Activated naive CD4-positive, alpha-beta T cell treated with anti-CD3 and anti-CD28 coated beads, Interleukin-2, amount 50 U/mL, for 72 hours (primary cell): ENCODE measurements around the gene TLE7. TPM values are rescaled to one million over a fixed set of nuclear protein-coding genes. Genes with fewer than 3 reads are reported as not detected.

Source experiments
- ATAC-seq, 2 donors: fragments of 150-1000 bp; cut with Tn5 transposase; 2 replicates each; pipeline ENCODE4 v1.10.0; 2021; ENCODE audit warnings: mild to moderate bottlenecking in 2 of 2, moderate library complexity in 2 of 2
- DNase-seq, 2 donors: peaks; one replicate each; pipeline ENCODE4 v3.0.0; 2021 to 2022; ENCODE audit warnings: low spot score in 2 of 2
- H3K27ac Mint-ChIP-seq, 2 donors: one replicate each; pipeline ENCODE4 v1.8.0; 2022; ENCODE audit warnings: mild to moderate bottlenecking in 2 of 2, mixed read lengths in 2 of 2
- H3K36me3 Mint-ChIP-seq, 2 donors: one replicate each; pipeline ENCODE4 v1.8.0; 2022; ENCODE audit warnings: mixed read lengths in 2 of 2
- H3K9me3 Mint-ChIP-seq, 2 donors: one replicate each; pipeline ENCODE4 v1.8.0; 2022; ENCODE audit warnings: mixed read lengths in 2 of 2
- total RNA-seq, 2 donors: library from RNA; stranded (reverse); gene quantifications; one replicate each; pipeline ENCODE4 v1.2.3, GENCODE V29; 2022

Gene TLE7
- total RNA-seq, 2 donors from 2014 or later, result not detected

DNA sequence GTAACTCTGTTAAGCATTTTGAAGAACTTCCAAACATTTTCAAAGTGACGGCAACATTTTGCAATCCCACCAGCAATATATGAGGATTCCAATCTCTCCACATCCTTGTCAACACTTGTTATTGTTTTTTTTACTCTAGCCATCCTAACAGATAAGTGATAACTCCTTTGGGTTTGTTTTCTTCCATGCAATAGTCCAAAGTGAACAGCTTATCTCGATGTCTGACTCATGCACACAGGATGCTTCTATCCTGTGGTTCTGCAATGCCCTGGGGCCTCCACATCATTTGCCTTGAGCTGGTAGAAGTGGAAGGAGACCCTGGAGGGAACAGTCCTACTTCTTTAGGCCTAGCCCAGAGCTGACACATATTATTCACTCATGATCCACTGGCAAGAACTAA, 13.0 kb downstream of the TLE7 start:
- Mint-ChIP-seq H3K27ac (no peak overlapping the region), H3K36me3 (no peaks in the 10 kb centered on the region), H3K9me3 (no peaks in the 10 kb centered on the region)
- ATAC-seq, result no peak
- no peak for DNase-seq

DNA sequence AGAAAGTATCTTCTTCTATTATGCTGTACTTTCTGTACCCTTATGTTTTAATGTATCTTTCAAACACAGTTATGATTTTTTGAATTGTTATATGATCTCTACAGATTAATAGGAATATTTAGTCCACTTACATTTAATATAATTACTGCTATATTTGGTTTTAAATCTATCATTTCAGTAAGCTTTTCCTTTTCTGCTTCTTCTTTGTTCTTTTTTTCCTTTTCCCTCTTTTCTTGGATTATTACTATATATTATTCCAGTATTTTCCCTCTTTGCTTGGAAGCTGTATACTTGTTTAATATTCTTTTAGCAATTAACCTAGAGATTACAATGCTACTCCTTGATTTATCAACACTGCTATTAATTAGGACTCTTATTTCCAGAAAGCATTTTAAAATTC, 13.5 kb downstream of the TLE7 start:
- Mint-ChIP-seq H3K27ac (no peak overlapping the region), H3K36me3 (no peaks in the 10 kb centered on the region), H3K9me3 (no peaks in the 10 kb centered on the region)
- ATAC-seq, result no peak
- no peak for DNase-seq

DNA sequence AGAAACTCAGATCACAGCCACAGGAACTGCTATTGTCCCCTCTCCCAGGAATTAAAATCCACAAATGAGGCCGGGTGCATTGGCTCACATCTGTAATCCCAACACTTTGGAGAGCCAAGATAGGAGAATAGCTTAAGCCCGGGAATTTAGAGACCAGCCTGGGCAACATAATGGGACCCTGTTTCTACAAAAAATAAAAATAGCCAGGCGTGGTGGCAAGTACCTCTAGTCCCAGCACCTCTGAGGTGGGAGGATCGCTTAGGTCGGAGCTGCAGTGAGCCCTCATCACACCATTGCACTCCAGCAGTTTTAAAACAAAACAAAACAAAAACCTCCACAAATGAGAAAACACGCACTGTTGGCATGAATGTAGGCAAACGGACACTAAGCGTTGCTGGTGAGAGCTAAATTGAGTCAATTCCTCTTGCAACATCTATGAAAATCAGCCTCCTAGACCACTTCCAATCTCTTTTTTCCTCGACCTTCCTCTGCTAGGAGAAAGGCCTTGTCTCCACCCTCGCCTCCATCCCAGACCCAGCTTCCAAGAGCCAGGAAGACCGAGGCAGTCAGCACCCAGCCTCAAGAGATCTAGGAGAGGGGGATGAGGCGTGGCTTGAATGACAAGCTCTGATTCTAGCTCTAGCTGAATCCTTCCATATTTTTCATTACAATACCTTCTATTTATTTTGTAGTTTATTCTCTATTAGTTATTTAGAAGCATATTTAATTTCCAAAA, 14.8 kb downstream of the TLE7 start:
- Mint-ChIP-seq H3K27ac (peak overlapping the region in 1 of 2 donors; percentile 70), H3K36me3 (no peaks in the 10 kb centered on the region), H3K9me3 (no peaks in the 10 kb centered on the region)
- DNase-seq (no peak), ATAC-seq (no peak)

DNA sequence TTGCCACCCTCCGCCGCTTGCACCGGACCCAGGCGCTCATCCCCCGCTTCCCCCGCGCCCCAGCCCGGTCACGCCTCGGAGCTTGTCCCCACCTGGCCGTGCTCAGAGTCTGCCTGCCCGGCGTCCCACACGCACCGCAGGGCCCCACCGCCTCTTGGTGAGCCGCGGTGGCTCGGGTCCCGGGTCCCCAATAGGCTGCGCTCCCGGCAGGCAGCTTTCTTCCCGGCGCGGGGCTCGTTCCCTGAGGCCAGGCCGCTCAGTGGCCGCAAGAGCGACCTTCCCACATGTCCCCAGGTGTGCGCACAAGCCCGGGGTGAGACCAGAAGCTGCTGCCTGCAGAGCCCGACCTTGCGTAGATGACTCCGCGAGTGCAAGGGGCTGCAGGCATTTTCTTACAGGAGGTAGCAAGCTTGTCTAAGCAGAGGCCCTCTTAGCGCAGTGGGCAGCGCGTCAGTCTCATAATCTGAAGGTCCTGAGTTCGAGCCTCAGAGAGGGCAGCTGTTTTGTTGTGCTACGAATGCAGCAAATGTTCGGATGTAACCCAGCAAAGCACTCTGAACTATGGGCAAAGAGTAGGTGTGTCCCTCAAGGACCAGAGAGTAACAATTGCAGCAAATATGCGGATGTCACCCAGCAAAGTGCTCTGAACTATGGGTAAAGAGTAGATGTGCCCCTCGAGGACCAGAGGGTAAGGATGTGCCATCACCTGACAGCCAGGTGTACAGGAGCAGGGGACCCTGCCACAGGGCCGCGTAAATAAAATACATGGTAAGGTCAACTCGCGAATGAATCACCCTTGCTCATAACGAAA, 15.6 kb downstream of the TLE7 start:
- no peaks in the 10 kb centered on the region for H3K36me3 Mint-ChIP-seq
- DNase-seq (peak in 1 of 2 donors; percentile 54), ATAC-seq (peak; percentile 60 to 88)
- no peaks in the 10 kb centered on the region for H3K9me3 Mint-ChIP-seq
- peak overlapping the region in 1 of 2 donors; percentile 73 for H3K27ac Mint-ChIP-seq

DNA sequence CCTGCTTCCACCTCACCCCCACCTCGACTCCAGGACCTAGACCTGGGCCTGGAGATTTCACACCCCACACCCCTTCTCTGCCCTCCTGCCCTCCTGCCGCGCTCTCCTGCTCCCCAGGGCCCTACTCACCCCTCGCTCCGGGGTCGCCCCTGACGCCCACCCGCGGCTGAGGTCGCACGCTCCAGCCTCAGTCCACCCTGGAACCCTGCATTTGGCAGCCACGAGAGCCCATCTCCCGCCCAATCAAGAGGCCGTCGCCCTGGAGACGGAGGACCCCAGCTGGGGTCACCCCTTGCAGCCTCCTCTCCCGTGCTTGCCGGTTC, 16.1 kb downstream of the TLE7 start:
- H3K27ac Mint-ChIP-seq, result no peak overlapping the region
- H3K36me3 Mint-ChIP-seq, result no peaks in the 10 kb centered on the region
- no peaks in the 10 kb centered on the region for H3K9me3 Mint-ChIP-seq
- ATAC-seq (no peak), DNase-seq (no peak)

DNA sequence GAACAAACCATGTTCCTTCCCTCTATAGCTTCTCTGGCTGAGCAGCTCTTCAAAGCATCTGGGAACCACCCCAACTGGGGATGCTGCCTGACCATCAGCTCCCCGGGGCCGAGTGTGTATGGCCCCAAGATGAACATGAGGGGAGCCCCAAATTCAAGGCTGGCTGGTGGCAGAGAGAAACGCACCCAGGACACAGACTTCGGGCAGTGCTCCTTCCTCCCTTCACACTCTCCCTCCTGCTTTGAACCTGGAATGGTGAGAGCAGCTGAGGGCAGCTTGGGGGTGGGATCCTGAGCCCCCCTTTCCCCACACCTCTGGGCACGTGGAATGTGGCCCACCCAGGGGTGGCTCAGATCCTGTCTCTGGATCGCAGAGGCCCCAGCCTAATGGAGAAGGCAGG, 17.2 kb downstream of the TLE7 start:
- Mint-ChIP-seq H3K36me3 (no peaks in the 10 kb centered on the region), H3K9me3 (no peaks in the 10 kb centered on the region), H3K27ac (no peak overlapping the region)
- DNase-seq (no peak), ATAC-seq (no peak)

DNA sequence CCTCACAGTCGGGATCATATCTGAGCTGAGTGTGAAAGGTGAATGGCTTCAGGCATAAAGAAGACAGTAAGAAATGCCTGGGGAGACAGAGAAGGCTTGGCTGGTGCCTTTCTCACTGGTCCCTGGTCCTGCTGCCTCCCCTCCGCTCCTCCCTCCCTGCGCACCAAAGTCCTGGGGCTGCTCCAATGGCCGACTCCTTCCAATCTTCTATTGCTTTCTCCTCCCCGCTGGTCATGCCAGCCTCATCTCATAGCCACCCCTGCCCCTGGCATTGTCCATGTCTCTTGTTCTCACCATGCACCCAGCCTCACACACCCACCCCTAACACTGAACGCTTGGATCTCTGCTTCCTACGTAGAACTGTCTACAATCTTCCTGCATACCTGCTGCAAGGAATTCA, 18.0 kb downstream of the TLE7 start:
- ATAC-seq (no peak), DNase-seq (no peak)
- Mint-ChIP-seq H3K36me3 (no peaks in the 10 kb centered on the region), H3K27ac (no peak overlapping the region), H3K9me3 (no peaks in the 10 kb centered on the region)

DNA sequence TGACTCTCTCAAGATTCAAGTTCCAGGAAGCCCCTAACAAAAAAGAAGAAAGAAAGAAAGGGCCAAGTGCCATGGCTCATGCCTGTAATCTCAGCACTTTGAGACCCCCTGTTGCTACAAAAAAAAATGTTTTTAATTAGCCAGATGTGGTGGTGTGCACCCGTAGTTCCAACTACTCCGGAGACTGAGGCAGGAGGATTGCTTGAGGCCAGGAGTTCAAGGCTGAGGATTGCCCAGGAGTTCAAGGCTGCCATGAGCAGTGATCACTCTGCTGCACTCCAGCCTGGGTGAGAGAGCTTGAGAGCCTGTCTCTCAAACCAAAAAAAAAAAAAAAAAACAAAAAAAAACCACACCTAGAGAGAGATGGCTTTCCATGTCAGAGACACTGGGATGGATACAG, 18.8 kb downstream of the TLE7 start:
- ATAC-seq, result no peak
- Mint-ChIP-seq H3K36me3 (no peaks in the 10 kb centered on the region), H3K27ac (no peak overlapping the region), H3K9me3 (no peaks in the 10 kb centered on the region)
- no peak for DNase-seq

DNA sequence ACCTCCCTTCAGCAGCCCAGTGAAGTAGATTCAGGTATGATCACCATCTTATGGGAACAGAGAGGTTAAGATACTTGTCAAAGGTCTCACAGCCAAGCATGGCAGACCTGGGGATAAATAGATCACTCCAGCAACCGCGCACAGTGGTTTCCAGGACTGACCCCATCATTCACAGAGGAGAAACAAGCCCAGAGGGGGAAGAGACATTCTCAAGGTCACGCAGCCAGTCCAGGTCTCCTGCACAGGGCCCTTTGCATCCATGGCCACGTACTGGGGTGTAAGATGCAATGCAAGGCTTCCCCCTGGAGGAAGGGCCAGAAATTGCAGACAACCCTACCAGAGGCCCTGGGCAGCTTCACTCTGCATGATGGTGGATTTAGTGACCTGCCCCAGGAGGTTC, 19.9 kb downstream of the TLE7 start:
- DNase-seq, result peak in 1 of 2 donors; percentile 46
- H3K27ac Mint-ChIP-seq, result no peak overlapping the region
- H3K9me3 Mint-ChIP-seq, result no peaks in the 10 kb centered on the region
- ATAC-seq, result peak; percentile 28 to 31
- H3K36me3 Mint-ChIP-seq, result no peaks in the 10 kb centered on the region

DNA sequence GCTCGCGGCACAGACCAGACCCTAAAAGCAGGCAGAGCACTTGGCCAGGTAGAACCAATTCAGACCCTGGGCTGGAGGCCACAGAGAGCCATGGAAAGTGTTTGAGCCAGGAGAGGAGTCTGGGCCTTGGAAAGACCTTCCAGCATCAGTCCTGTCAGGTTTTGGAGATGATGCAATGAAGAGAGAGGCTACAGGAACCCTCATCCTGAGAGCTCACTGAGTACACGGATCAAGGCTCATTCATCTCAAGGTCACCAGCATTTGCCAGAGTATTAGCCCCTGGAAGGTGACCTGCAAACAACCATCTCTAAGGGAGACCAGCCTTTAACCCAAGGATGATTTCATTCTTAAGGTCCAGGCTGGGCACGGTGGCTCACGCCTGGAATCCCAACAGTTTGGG, 27.8 kb downstream of the TLE7 start:
- Mint-ChIP-seq H3K9me3 (no peaks in the 10 kb centered on the region), H3K36me3 (no peaks in the 10 kb centered on the region), H3K27ac (no peak overlapping the region)
- no peak for DNase-seq
- ATAC-seq, result no peak

DNA sequence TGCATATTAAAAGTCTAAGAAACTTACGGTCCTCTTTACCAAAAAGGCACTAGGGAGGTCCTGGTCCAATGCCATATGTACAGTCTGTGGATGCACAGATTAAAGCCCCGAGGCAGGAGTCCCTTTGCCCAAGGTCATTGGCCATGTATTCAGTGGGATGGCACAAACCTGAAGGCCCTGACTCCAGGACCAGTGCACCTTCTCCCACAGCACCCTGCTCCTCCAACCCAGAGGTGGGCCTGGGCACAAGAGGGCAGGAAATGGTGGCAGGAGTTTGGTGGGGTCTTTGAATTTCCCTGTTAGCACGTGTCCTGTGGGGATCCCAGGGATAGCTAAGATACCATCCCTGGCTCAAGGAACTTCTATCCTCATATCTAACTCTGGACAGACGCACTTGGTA, 28.5 kb downstream of the TLE7 start:
- H3K9me3 Mint-ChIP-seq, result no peaks in the 10 kb centered on the region
- ATAC-seq, result no peak

DNA sequence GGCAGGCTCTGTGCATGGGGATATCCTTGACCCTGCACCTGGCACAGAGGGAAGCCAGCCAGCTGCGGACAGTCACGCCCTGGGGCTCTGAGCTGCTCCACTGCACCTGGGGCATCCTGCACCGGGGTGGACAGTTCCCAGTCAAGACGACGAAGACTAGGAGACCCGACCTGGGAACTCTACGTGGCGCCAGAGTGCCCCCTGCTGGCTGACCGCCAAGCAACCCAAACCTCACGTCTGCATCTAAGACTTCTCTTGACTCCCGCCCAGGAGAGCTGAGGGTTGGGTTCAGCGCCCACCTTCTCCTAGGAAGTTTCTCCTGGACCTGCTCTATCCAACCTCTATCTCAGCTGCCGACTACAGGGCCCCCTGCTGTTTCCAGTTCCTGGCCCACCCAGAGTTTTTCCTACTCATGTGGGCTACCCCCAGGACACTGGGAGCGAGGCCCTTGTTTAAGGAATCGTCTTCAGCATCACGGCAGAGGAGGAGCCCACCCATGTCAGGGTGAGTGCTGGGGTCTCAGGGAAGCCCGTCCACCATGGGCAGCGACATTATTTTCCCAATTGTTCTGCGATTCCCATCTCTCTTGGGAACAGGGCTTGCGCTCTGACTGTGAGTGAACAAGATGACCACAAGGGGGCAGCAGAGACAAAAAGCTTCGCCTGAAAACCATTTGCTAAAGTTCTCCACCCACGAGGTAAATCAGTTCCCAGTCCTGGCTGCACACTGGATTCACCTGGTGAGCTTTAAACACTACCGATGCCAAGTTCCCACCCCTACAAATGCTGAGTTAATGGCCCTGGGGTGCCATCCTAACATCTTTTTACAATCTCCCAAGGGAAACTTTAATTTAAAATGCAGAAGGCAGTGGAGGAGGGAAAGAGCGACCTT, 29.3 kb downstream of the TLE7 start:
- Mint-ChIP-seq H3K27ac (no peak overlapping the region), H3K36me3 (no peaks in the 10 kb centered on the region), H3K9me3 (no peaks in the 10 kb centered on the region)
- ATAC-seq, result peak; percentile 84 to 85
- peak; percentile 61 to 75 for DNase-seq

More for the DNA sequence above, 28.5 kb downstream of the TLE7 start:
- DNase-seq, result no peak
- H3K36me3 Mint-ChIP-seq, result no peaks in the 10 kb centered on the region
- H3K27ac Mint-ChIP-seq, result no peak overlapping the region

DNA sequence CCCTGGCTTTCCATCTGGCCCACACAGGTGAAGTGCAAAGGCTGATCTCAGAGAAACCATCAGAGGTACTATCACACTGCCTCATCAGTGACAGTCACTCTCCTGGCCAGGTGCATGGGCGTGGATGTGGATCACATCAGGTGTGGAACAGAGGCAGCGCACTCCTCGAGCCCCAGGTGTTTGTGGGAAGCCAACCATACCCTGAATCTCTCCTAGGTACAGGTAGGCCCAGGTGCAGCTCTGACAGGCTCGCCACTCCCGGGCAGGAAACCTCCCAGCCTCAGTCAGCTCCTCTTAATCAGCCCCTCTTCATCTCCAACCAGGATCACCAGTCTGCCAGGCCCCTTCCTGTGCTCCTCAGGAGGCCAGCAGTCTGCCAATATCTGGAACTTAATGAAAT, 31.7 kb downstream of the TLE7 start:
- no peaks in the 10 kb centered on the region for H3K36me3 Mint-ChIP-seq
- DNase-seq (no peak), ATAC-seq (no peak)
- H3K9me3 Mint-ChIP-seq, result no peaks in the 10 kb centered on the region
- no peak overlapping the region for H3K27ac Mint-ChIP-seq

DNA sequence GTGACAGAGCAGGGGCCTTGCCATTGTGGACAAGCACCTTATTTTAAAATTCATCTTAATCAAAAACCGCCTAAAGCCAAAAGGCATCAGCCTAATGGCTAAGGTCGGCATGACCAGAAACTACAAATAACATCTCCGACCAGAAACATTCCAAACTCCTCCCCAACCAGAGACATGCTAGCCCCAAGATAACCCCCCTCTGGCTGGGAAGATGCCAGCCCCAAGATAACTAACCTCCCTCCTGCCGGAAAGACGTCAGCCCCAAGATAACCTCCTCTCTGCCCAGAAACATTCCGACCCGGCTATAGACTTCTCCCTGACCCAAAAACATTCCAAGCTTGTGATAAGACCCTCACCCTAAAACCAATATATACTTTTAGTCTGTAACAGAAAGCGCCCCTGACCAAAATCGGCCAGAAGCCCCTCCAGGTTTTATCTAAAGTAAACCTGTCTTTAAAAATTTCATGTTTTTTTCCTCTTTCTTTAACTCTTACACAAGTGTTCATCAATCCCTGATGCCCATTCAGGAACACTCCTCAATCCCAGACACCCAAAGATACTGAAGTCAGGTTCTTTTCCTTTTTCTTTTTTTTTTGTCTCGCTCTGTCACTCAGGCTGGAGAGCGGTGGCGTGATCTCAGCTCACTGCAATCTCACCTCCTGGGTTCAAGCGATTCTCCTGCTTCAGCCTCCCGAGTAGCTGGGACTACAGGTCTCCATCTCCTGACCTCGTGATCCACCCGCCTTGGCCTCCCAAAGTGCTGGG, 32.7 kb downstream of the TLE7 start:
- no peak for DNase-seq
- Mint-ChIP-seq H3K36me3 (peaks cover 0 to 7% of the 10 kb centered on the region in 2 donors), H3K9me3 (peaks cover 0 to 4% of the 10 kb centered on the region in 2 donors), H3K27ac (no peak overlapping the region)
- no peak for ATAC-seq

DNA sequence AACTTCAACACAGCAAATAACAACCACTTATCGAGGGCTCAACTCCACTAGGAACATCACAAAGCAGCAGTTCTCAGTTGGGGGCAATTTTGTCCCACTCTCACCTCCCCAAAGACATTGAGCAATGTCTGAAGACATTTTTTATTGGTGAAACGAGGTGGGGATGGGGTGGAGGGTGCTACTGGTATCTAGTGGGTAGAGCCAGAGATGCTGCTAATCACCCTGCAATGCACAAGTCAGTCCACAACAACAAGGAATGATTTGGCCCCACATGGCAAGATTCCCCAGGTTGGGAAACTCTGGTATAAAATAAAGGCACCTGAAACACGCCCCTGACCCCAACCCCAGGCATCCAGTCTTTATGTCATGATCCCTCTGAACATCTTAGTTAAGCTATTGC, 33.3 kb downstream of the TLE7 start:
- Mint-ChIP-seq H3K27ac (no peak overlapping the region), H3K9me3 (peaks cover 0 to 5% of the 10 kb centered on the region in 2 donors), H3K36me3 (peaks cover 0 to 7% of the 10 kb centered on the region in 2 donors)
- ATAC-seq, result no peak
- no peak for DNase-seq

DNA sequence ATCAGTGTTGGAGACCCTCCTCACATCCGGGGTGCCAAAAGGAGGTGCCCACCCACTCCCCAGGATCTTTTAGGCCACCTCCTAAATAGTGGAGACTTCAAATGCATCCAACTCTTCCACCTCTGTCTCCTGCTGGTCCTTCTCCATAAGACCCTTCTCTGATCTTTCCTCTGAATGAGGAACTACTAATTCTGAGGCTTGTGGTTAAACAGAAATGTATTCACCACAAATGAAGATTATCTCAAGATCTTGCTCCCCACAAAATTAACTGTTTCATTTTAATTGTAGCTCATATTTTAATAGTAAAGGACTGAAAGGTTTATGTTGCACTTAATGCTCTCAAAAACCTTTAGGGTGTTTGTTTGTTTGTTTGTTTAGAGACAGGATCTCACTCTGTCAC, 34.1 kb downstream of the TLE7 start:
- Mint-ChIP-seq H3K9me3 (peaks cover 0 to 5% of the 10 kb centered on the region in 2 donors), H3K36me3 (peaks cover 0 to 7% of the 10 kb centered on the region in 2 donors), H3K27ac (no peak overlapping the region)
- ATAC-seq (no peak), DNase-seq (no peak)
